Fibroblast of lung (primary cell): ENCODE results near the gene VAV2. TPM values are rescaled to one million over a fixed set of nuclear protein-coding genes. Genes with fewer than 3 reads are reported as not detected.

ENCODE experiments used
- DNase-seq, 2 donors: peaks; one replicate each; pipeline versions ENCODE4 v3.0.0 to v3.0.0-alpha.2; 2010; ENCODE audit warnings: low read depth in 2 of 2
- H2AFZ ChIP-seq: 2 replicates; pipeline ENCODE4 v1.5.1; 2012; ENCODE audit warnings: low read length, control low read depth, inconsistent platforms
- H3K27ac ChIP-seq: 2 replicates; pipeline ENCODE4 v1.5.1; 2011; ENCODE audit warnings: low read length, control low read depth; ENCODE audit not compliant: insufficient read depth
- H3K27me3 ChIP-seq: 2 replicates; pipeline ENCODE4 v1.5.1; 2011; ENCODE audit warnings: mild to moderate bottlenecking, low read length; ENCODE audit not compliant: control insufficient read depth, insufficient read depth
- H3K36me3 ChIP-seq: 2 replicates; pipeline ENCODE4 v1.5.1; 2011; ENCODE audit warnings: low read length; ENCODE audit not compliant: control insufficient read depth, insufficient read depth
- H3K4me1 ChIP-seq: 2 replicates; pipeline ENCODE4 v1.5.1; 2011; ENCODE audit warnings: low read length; ENCODE audit not compliant: control insufficient read depth, insufficient read depth; ENCODE audit errors: extremely low read depth
- H3K4me2 ChIP-seq: 2 replicates; pipeline ENCODE4 v1.5.1; 2011; ENCODE audit warnings: low read length, control low read depth; ENCODE audit not compliant: insufficient read depth; ENCODE audit errors: extremely low read depth
- H3K4me3 ChIP-seq, 4 experiments: fragments of 200-600 bp in 1 of 4; sonication (generic) in 1 of 4; replicated peaks in 1 of 4; 2 replicates each; pipeline ENCODE4 v1.5.1; 2011 to 2016; ENCODE audit warnings: low read length in 4 of 4, low read depth in 3 of 4, mild to moderate bottlenecking in 3 of 4, control low read depth in 2 of 4, inconsistent platforms in 1 of 4, mixed read lengths in 1 of 4; ENCODE audit not compliant: insufficient read depth in 1 of 4; ENCODE audit errors: control extremely low read depth in 1 of 4
- H3K79me2 ChIP-seq: 2 replicates; pipeline ENCODE4 v1.5.1; 2012; ENCODE audit warnings: mild to moderate bottlenecking, low read length, inconsistent platforms; ENCODE audit not compliant: control insufficient read depth, insufficient read depth
- H3K9ac ChIP-seq: 2 replicates; pipeline ENCODE4 v1.5.1; 2011; ENCODE audit warnings: mild to moderate bottlenecking, low read length, control low read depth; ENCODE audit not compliant: insufficient read depth
- H3K9me3 ChIP-seq: 2 replicates; pipeline ENCODE4 v1.5.1; 2012; ENCODE audit warnings: low read depth, low read length; ENCODE audit not compliant: control insufficient read depth, insufficient read depth
- H4K20me1 ChIP-seq: 2 replicates; pipeline ENCODE4 v1.5.1; 2011; ENCODE audit warnings: low read length; ENCODE audit not compliant: control insufficient read depth, insufficient read depth; ENCODE audit errors: extremely low read depth
- CTCF ChIP-seq, 2 donors: IDR thresholded peaks in 1 of 2; conservative IDR thresholded peaks in 1 of 2; 1 replicate in 1 of 2; 2 replicates in 1 of 2; pipeline ENCODE4 v1.5.1; 2011 to 2012; ENCODE audit warnings: low read length in 2 of 2, control low read depth in 1 of 2, inconsistent platforms in 1 of 2, low read depth in 1 of 2, mild to moderate bottlenecking in 1 of 2
- EZH2 ChIP-seq: IDR thresholded peaks from 2 replicates; pipeline ENCODE4 v1.5.1; 2012; ENCODE audit warnings: low read length, control low read depth, mild to moderate bottlenecking; ENCODE audit errors: missing control alignments
- polyA plus RNA-seq, 2 donors: library from polyadenylated mRNA; depleted of rRNA in 1 of 2; stranded (reverse) in 1 of 2; unstranded in 1 of 2; fragments of >200 nt; gene quantifications; 2 replicates each; pipeline ENCODE4 v1.2.1, GENCODE V29; 2011 to 2012; ENCODE audit warnings: missing spikeins in 1 of 2
- total RNA-seq: library from RNA; depleted of rRNA; stranded (reverse); fragments of >200 nt; gene quantifications from 2 replicates; pipeline ENCODE4 v1.2.1, GENCODE V29; 2014

Gene VAV2
- total and polyA plus RNA-seq, 2 donors (not counting 1 experiment from before 2014, with no cell fraction given) = 13.7 to 17.7 TPM

GRCh38 chr9:133918111-133918813 lies 73.9 kb downstream of the VAV2 start:
- H3K4me3 ChIP-seq = no peak overlapping the region
- H3K4me2 ChIP-seq = peak overlapping the region; percentile 40
- H4K20me1 ChIP-seq = no peaks in the 10 kb centered on the region
- H3K79me2 ChIP-seq = peaks cover 34% of the 10 kb centered on the region
- TF ChIP-seq EZH2 (no peak), CTCF (conservative IDR thresholded peaks at IDR 0.05 in 1 of 2, IDR thresholded peaks at IDR 0.05 in 1 of 2; ENCODE audit: low read depth in 1 of 2, low read length in 2 of 2) (no peak)
- H3K9ac ChIP-seq = no peak overlapping the region
- H3K27me3 ChIP-seq = no peaks in the 10 kb centered on the region
- peak in 1 of 2 donors; percentile 51 for DNase-seq
- no peaks in the 10 kb centered on the region for H3K9me3 ChIP-seq
- no peaks in the 10 kb centered on the region for H3K36me3 ChIP-seq
- no peak overlapping the region for H2AFZ ChIP-seq
- peak overlapping the region; percentile 38 for H3K27ac ChIP-seq
- H3K4me1 ChIP-seq = peaks cover 32% of the 10 kb centered on the region

- no peaks in the 10 kb centered on the region for H4K20me1 ChIP-seq
Observed at GRCh38 chr9:133917375-133917774, 74.7 kb downstream of the VAV2 start.

GRCh38 chr9:133916159-133916541 lies 76.0 kb downstream of the VAV2 start:
- Histone ChIP-seq H4K20me1 (no peaks in the 10 kb centered on the region), H3K4me1 (peaks cover 32% of the 10 kb centered on the region), H2AFZ (no peak overlapping the region), H3K36me3 (no peaks in the 10 kb centered on the region), H3K9me3 (no peaks in the 10 kb centered on the region), H3K4me2 (no peak overlapping the region), H3K27ac (no peak overlapping the region), H3K27me3 (no peaks in the 10 kb centered on the region), H3K4me3 (no peak overlapping the region), H3K9ac (no peak overlapping the region), H3K79me2 (peaks cover 42% of the 10 kb centered on the region)
- TF ChIP-seq CTCF (conservative IDR thresholded peaks at IDR 0.05 in 1 of 2, IDR thresholded peaks at IDR 0.05 in 1 of 2; ENCODE audit: low read depth in 1 of 2, low read length in 2 of 2) = no peak
- TF ChIP-seq EZH2 = no peak
- DNase-seq = peak in 1 of 2 donors; percentile 85

More at GRCh38 chr9:133917375-133917774, 74.7 kb downstream of the VAV2 start:
- H3K4me1 ChIP-seq = peaks cover 32% of the 10 kb centered on the region
- H3K9ac ChIP-seq = no peak overlapping the region
- TF ChIP-seq EZH2 (no peak), CTCF (conservative IDR thresholded peaks at IDR 0.05 in 1 of 2, IDR thresholded peaks at IDR 0.05 in 1 of 2; ENCODE audit: low read depth in 1 of 2, low read length in 2 of 2) (no peak)
- H3K4me2 ChIP-seq = no peak overlapping the region
- H3K36me3 ChIP-seq = no peaks in the 10 kb centered on the region
- no peak overlapping the region for H3K27ac ChIP-seq
- H2AFZ ChIP-seq = no peak overlapping the region
- H3K9me3 ChIP-seq = no peaks in the 10 kb centered on the region
- peak in 1 of 2 donors; percentile 28 for DNase-seq
- no peaks in the 10 kb centered on the region for H3K27me3 ChIP-seq
- no peak overlapping the region for H3K4me3 ChIP-seq
- H3K79me2 ChIP-seq = peaks cover 41% of the 10 kb centered on the region
